GM18951 (cell line): ENCODE results near the gene NETO2.
"Not testable (repeated sequence)": the region's sequence is repeated elsewhere in the genome, so short reads cannot be mapped to it uniquely, and the experiment has no call there.

ENCODE experiments used
- POLR2A ChIP-seq: IDR thresholded peaks from 4 replicates; pipeline ENCODE4 v1.6.1; 2011; ENCODE audit warnings: mild to moderate bottlenecking; ENCODE audit not compliant: insufficient read length, insufficient read depth; ENCODE audit errors: extremely low read depth
- in situ Hi-C: fragments of 300-500 bp; cut with MboI; formaldehyde crosslinking; loops from one replicate; pipeline ENCODE4 v1.12.0; 2022; ENCODE audit warnings: low sequenced_read_pairs, mixed read lengths, inconsistent platforms; ENCODE audit not compliant: unreplicated experiment

Gene NETO2

GRCh38 chr16:47142821-47143676 lies 696 bp downstream of the NETO2 start:
- peak; percentile 16 for TF ChIP-seq POLR2A
- in situ Hi-C loops, result no loop called here

- in situ Hi-C loops, result no loop called here
- TF ChIP-seq POLR2A, result no peak
Measured at GRCh38 chr16:47142486-47142820, 1.3 kb downstream of the NETO2 start.

GRCh38 chr16:47141773-47142485 lies 1.8 kb downstream of the NETO2 start:
- TF ChIP-seq POLR2A, result peak; percentile 64
- in situ Hi-C loops, result no loop called here

GRCh38 chr16:47140686-47141085 lies 3.1 kb downstream of the NETO2 start:
- no peak for TF ChIP-seq POLR2A
- in situ Hi-C loops, result no loop called here

GRCh38 chr16:47139561-47140185 lies 4.1 kb downstream of the NETO2 start:
- in situ Hi-C loops, result no loop called here
- TF ChIP-seq POLR2A, result no peak

- in situ Hi-C loops, result not testable (repeated sequence)
Measured at GRCh38 chr16:47137925-47138324, 5.8 kb downstream of the NETO2 start.

- in situ Hi-C loops, result no loop called here
- TF ChIP-seq POLR2A, result no peak
Measured at GRCh38 chr16:47136099-47136842, 7.5 kb downstream of the NETO2 start.

GRCh38 chr16:47134550-47134949 lies 9.2 kb downstream of the NETO2 start:
- TF ChIP-seq POLR2A, result no peak
- in situ Hi-C loops, result no loop called here

GRCh38 chr16:47132308-47132707 lies 11.4 kb downstream of the NETO2 start:
- TF ChIP-seq POLR2A, result no peak
- in situ Hi-C loops, result no loop called here

- in situ Hi-C loops, result no loop called here
- TF ChIP-seq POLR2A, result no peak
Measured at GRCh38 chr16:47129755-47130435, 13.8 kb downstream of the NETO2 start.

GRCh38 chr16:47127541-47127940 lies 16.2 kb downstream of the NETO2 start:
- in situ Hi-C loops, result no loop called here

GRCh38 chr16:47125757-47126156 lies 18.0 kb downstream of the NETO2 start:
- TF ChIP-seq POLR2A, result no peak
- in situ Hi-C loops, result no loop called here

More at GRCh38 chr16:47127541-47127940, 16.2 kb downstream of the NETO2 start:
- no peak for TF ChIP-seq POLR2A

- in situ Hi-C loops, result no loop called here
- TF ChIP-seq POLR2A, result no peak
Measured at GRCh38 chr16:47113130-47113529, 30.6 kb downstream of the NETO2 start.

- no peak for TF ChIP-seq POLR2A
- in situ Hi-C loops, result no loop called here
Measured at GRCh38 chr16:47110939-47111338, 32.8 kb downstream of the NETO2 start.
